GM04503 (cell line): Measurements from ENCODE around the gene RBKS.
"Not testable (repeated sequence)": the region's sequence is repeated elsewhere in the genome, so short reads cannot be mapped to it uniquely, and the experiment has no call there.

ENCODE experiments used
- DNase-seq: peaks from one replicate; pipeline ENCODE4 v3.0.0-alpha.2; 2012; ENCODE audit warnings: low read depth

RBKS gene

GRCh38 chr2:27906074-27906473 lies 15.9 kb upstream of the RBKS start:
- DNase-seq = no peak

- no peak for DNase-seq
Observed at GRCh38 chr2:27904405-27904665, 14.1 kb upstream of the RBKS start.

- DNase-seq = no peak
Observed at GRCh38 chr2:27903649-27904404, 13.6 kb upstream of the RBKS start.

GRCh38 chr2:27903018-27903417 lies 12.8 kb upstream of the RBKS start:
- DNase-seq = no peak

GRCh38 chr2:27902098-27902497 lies 11.9 kb upstream of the RBKS start:
- DNase-seq = no peak

GRCh38 chr2:27901234-27901633 lies 11.0 kb upstream of the RBKS start:
- DNase-seq = no peak

- no peak for DNase-seq
Observed at GRCh38 chr2:27897717-27898116, 7.5 kb upstream of the RBKS start.

GRCh38 chr2:27893006-27893405 lies 2.8 kb upstream of the RBKS start:
- DNase-seq = no peak

GRCh38 chr2:27891673-27892105 lies 1.5 kb upstream of the RBKS start:
- no peak for DNase-seq

- no peak for DNase-seq
Observed at GRCh38 chr2:27890924-27891672, 911 bp upstream of the RBKS start.

- no peak for DNase-seq
Observed at GRCh38 chr2:27889774-27890145, 427 bp downstream of the RBKS start.

GRCh38 chr2:27888790-27889189 lies 1.4 kb downstream of the RBKS start:
- DNase-seq = peak; percentile 71

GRCh38 chr2:27887830-27888229 lies 2.4 kb downstream of the RBKS start:
- no peak for DNase-seq

GRCh38 chr2:27887111-27887510 lies 3.1 kb downstream of the RBKS start:
- DNase-seq = no peak

- DNase-seq = no peak
Observed at GRCh38 chr2:27886322-27886721, 3.9 kb downstream of the RBKS start.

GRCh38 chr2:27885661-27886060 lies 4.5 kb downstream of the RBKS start:
- DNase-seq = no peak

- DNase-seq = no peak
Observed at GRCh38 chr2:27885234-27885633, 5.0 kb downstream of the RBKS start.

- no peak for DNase-seq
Observed at GRCh38 chr2:27884601-27885000, 5.6 kb downstream of the RBKS start.

- DNase-seq = not testable (repeated sequence)
Observed at GRCh38 chr2:27882584-27882922, 7.6 kb downstream of the RBKS start.

GRCh38 chr2:27881815-27882583 lies 8.2 kb downstream of the RBKS start:
- DNase-seq = not testable (repeated sequence)

- DNase-seq = no peak
Observed at GRCh38 chr2:27878825-27879224, 11.4 kb downstream of the RBKS start.

- no peak for DNase-seq
Observed at GRCh38 chr2:27875089-27875881, 14.9 kb downstream of the RBKS start.
